ENCODE data around the gene DUSP12.

Gene DUSP12

GRCh38 chr1:161799792-161800191, 50.2 kb downstream of the DUSP12 start:
- Histone ChIP-seq H3K27ac (ENCODE audit: low read depth, low read length) (no peak overlapping the region), H4K91ac (ENCODE audit: low read depth, low read length) (no peak overlapping the region)
- WGBS (ENCODE audit: extremely low coverage, insufficient coverage, insufficient read length): no CpG with 5 or more reads among the region's 1 CpG

GRCh38 chr1:161801955-161802354, 52.4 kb downstream of the DUSP12 start:
- Histone ChIP-seq H3K23ac (ENCODE audit: low read length) (no peak overlapping the region), H2AK5ac (ENCODE audit: low read length) (no peak overlapping the region), H3K18ac (ENCODE audit: low read length) (no peak overlapping the region), H4K12ac (ENCODE audit: low read depth, low read length) (no peak overlapping the region), H3K27ac (ENCODE audit: low read depth, low read length) (no peak overlapping the region), H3K79me1 (ENCODE audit: low read length) (no peaks in the 10 kb centered on the region), H3K79me2 (ENCODE audit: control insufficient read depth, insufficient read depth, low read length, poor library complexity) (no peaks in the 10 kb centered on the region), H4K8ac (ENCODE audit: low read depth, low read length) (no peak overlapping the region), H3K4ac (ENCODE audit: low read depth, low read length) (no peak overlapping the region), H3K36me3 (ENCODE audit: control insufficient read depth in 1 of 2, insufficient read depth in 2 of 2, low read length in 2 of 2) (peaks cover 0 to 2% of the 10 kb centered on the region in 2 experiments), H2BK120ac (ENCODE audit: insufficient read depth, low read length, poor library complexity) (no peak overlapping the region), H3K4me3 (ENCODE audit: low read depth, low read length) (no peak overlapping the region), H3K14ac (ENCODE audit: low read length) (no peak overlapping the region), H4K91ac (ENCODE audit: low read depth, low read length) (no peak overlapping the region), H3K27me3 (ENCODE audit: insufficient read depth, low read length) (no peaks in the 10 kb centered on the region), H3K4me1 (ENCODE audit: control insufficient read depth in 1 of 2, insufficient read depth in 2 of 2, low read length in 2 of 2) (no peaks in the 10 kb centered on the region), H2BK5ac (ENCODE audit: low read depth, low read length, poor library complexity) (no peak overlapping the region), H3K9ac (ENCODE audit: low read length) (no peak overlapping the region), H2AFZ (ENCODE audit: insufficient read depth, low read length, poor library complexity) (no peak overlapping the region), H3K4me2 (ENCODE audit: low read length) (no peak overlapping the region), H3K9me3 (ENCODE audit: insufficient read depth, low read depth, low read length) (no peaks in the 10 kb centered on the region), H2BK12ac (ENCODE audit: low read length) (no peak overlapping the region)
- WGBS (ENCODE audit: extremely low coverage, insufficient coverage, insufficient read length): no CpG with 5 or more reads among the region's 7 CpGs
- DNase-seq: no peak

More at GRCh38 chr1:161799792-161800191, 50.2 kb downstream of the DUSP12 start:
- Histone ChIP-seq H3K36me3 (ENCODE audit: control insufficient read depth in 1 of 2, insufficient read depth in 2 of 2, low read length in 2 of 2) (peaks cover 0 to 2% of the 10 kb centered on the region in 2 experiments), H3K23ac (ENCODE audit: low read length) (no peak overlapping the region), H2BK5ac (ENCODE audit: low read depth, low read length, poor library complexity) (no peak overlapping the region), H3K9me3 (ENCODE audit: insufficient read depth, low read depth, low read length) (no peaks in the 10 kb centered on the region), H3K14ac (ENCODE audit: low read length) (no peak overlapping the region), H3K79me2 (ENCODE audit: control insufficient read depth, insufficient read depth, low read length, poor library complexity) (no peaks in the 10 kb centered on the region), H3K4me3 (ENCODE audit: low read depth, low read length) (no peak overlapping the region), H2BK12ac (ENCODE audit: low read length) (no peak overlapping the region), H3K9ac (ENCODE audit: low read length) (no peak overlapping the region), H3K79me1 (ENCODE audit: low read length) (no peaks in the 10 kb centered on the region), H4K8ac (ENCODE audit: low read depth, low read length) (no peak overlapping the region), H3K4ac (ENCODE audit: low read depth, low read length) (no peak overlapping the region), H2BK120ac (ENCODE audit: insufficient read depth, low read length, poor library complexity) (no peak overlapping the region), H2AFZ (ENCODE audit: insufficient read depth, low read length, poor library complexity) (no peak overlapping the region), H2AK5ac (ENCODE audit: low read length) (no peak overlapping the region), H3K27me3 (ENCODE audit: insufficient read depth, low read length) (no peaks in the 10 kb centered on the region), H3K18ac (ENCODE audit: low read length) (no peak overlapping the region), H3K4me1 (ENCODE audit: control insufficient read depth in 1 of 2, insufficient read depth in 2 of 2, low read length in 2 of 2) (no peaks in the 10 kb centered on the region), H4K12ac (ENCODE audit: low read depth, low read length) (no peak overlapping the region), H3K4me2 (ENCODE audit: low read length) (no peak overlapping the region)
- DNase-seq: no peak

DNA sequence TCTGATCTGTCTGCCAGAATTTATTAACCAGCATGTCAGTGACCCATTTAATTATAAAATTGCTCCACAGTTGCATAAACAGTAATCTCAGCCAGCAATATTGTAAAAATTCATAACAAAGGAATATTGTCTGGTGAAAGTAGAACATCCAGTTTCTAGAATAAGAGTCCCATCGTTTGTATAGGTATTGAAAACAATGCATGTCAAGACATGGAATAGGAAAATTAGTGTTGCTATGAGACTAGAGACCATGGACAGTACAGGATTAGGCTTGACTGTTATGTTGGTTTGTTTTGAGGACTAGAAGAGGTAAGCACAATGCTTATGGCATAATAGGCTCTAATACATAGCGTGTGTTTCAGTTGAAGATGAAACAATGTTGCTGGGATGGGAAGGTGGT, 53.6 kb downstream of the DUSP12 start:
- no peak overlapping the region for H2BK12ac ChIP-seq (ENCODE audit: low read length)
- no peak overlapping the region for H3K4me3 ChIP-seq (ENCODE audit: low read depth, low read length)
- no peak overlapping the region for H4K91ac ChIP-seq (ENCODE audit: low read depth, low read length)
- no peaks in the 10 kb centered on the region for H3K4me1 ChIP-seq (ENCODE audit: control insufficient read depth in 1 of 2, insufficient read depth in 2 of 2, low read length in 2 of 2)
- H3K27ac ChIP-seq (ENCODE audit: low read depth, low read length): no peak overlapping the region
- H2AFZ ChIP-seq (ENCODE audit: insufficient read depth, low read length, poor library complexity): no peak overlapping the region
- no peak overlapping the region for H4K12ac ChIP-seq (ENCODE audit: low read depth, low read length)
- DNase-seq: no peak
- no CpG with 5 or more reads among the region's 2 CpGs for WGBS (ENCODE audit: extremely low coverage, insufficient coverage, insufficient read length)
- no peaks in the 10 kb centered on the region for H3K9me3 ChIP-seq (ENCODE audit: insufficient read depth, low read depth, low read length)
- H3K4me2 ChIP-seq (ENCODE audit: low read length): no peak overlapping the region
- H3K79me1 ChIP-seq (ENCODE audit: low read length): no peaks in the 10 kb centered on the region
- H2BK5ac ChIP-seq (ENCODE audit: low read depth, low read length, poor library complexity): no peak overlapping the region
- H3K14ac ChIP-seq (ENCODE audit: low read length): no peak overlapping the region
- no peaks in the 10 kb centered on the region for H3K79me2 ChIP-seq (ENCODE audit: control insufficient read depth, insufficient read depth, low read length, poor library complexity)
- no peak overlapping the region for H4K8ac ChIP-seq (ENCODE audit: low read depth, low read length)
- H3K4ac ChIP-seq (ENCODE audit: low read depth, low read length): no peak overlapping the region
- H3K36me3 ChIP-seq (ENCODE audit: control insufficient read depth in 1 of 2, insufficient read depth in 2 of 2, low read length in 2 of 2): peaks cover 0 to 2% of the 10 kb centered on the region in 2 experiments
- H3K9ac ChIP-seq (ENCODE audit: low read length): peak overlapping the region; percentile 5
- no peaks in the 10 kb centered on the region for H3K27me3 ChIP-seq (ENCODE audit: insufficient read depth, low read length)
- H2AK5ac ChIP-seq (ENCODE audit: low read length): no peak overlapping the region
- no peak overlapping the region for H3K23ac ChIP-seq (ENCODE audit: low read length)
- H3K18ac ChIP-seq (ENCODE audit: low read length): no peak overlapping the region
- H2BK120ac ChIP-seq (ENCODE audit: insufficient read depth, low read length, poor library complexity): no peak overlapping the region

GRCh38 chr1:161805399-161806197, 56.0 kb downstream of the DUSP12 start:
- peaks cover 0 to under 1% of the 10 kb centered on the region in 2 experiments for H3K36me3 ChIP-seq (ENCODE audit: control insufficient read depth in 1 of 2, insufficient read depth in 2 of 2, low read length in 2 of 2)
- no peak overlapping the region for H4K91ac ChIP-seq (ENCODE audit: low read depth, low read length)
- H2BK120ac ChIP-seq (ENCODE audit: insufficient read depth, low read length, poor library complexity): no peak overlapping the region
- no peak overlapping the region for H2AFZ ChIP-seq (ENCODE audit: insufficient read depth, low read length, poor library complexity)
- no peaks in the 10 kb centered on the region for H3K27me3 ChIP-seq (ENCODE audit: insufficient read depth, low read length)
- no peak overlapping the region for H3K23ac ChIP-seq (ENCODE audit: low read length)
- no peaks in the 10 kb centered on the region for H3K79me1 ChIP-seq (ENCODE audit: low read length)
- no peak overlapping the region for H4K8ac ChIP-seq (ENCODE audit: low read depth, low read length)
- no peak overlapping the region for H3K4me2 ChIP-seq (ENCODE audit: low read length)
- WGBS (ENCODE audit: extremely low coverage, insufficient coverage, insufficient read length): no CpG with 5 or more reads among the region's 3 CpGs
- H2BK12ac ChIP-seq (ENCODE audit: low read length): no peak overlapping the region
- no peak overlapping the region for H2BK5ac ChIP-seq (ENCODE audit: low read depth, low read length, poor library complexity)
- no peak overlapping the region for H3K14ac ChIP-seq (ENCODE audit: low read length)
- no peak overlapping the region for H4K12ac ChIP-seq (ENCODE audit: low read depth, low read length)
- H3K27ac ChIP-seq (ENCODE audit: low read depth, low read length): no peak overlapping the region
- H3K9ac ChIP-seq (ENCODE audit: low read length): no peak overlapping the region
- no peak for DNase-seq
- H3K4ac ChIP-seq (ENCODE audit: low read depth, low read length): no peak overlapping the region
- H3K79me2 ChIP-seq (ENCODE audit: control insufficient read depth, insufficient read depth, low read length, poor library complexity): no peaks in the 10 kb centered on the region
- no peaks in the 10 kb centered on the region for H3K4me1 ChIP-seq (ENCODE audit: control insufficient read depth in 1 of 2, insufficient read depth in 2 of 2, low read length in 2 of 2)
- H3K4me3 ChIP-seq (ENCODE audit: low read depth, low read length): no peak overlapping the region
- H3K18ac ChIP-seq (ENCODE audit: low read length): no peak overlapping the region
- H2AK5ac ChIP-seq (ENCODE audit: low read length): no peak overlapping the region
- H3K9me3 ChIP-seq (ENCODE audit: insufficient read depth, low read depth, low read length): no peaks in the 10 kb centered on the region
